Skin of body (tissue), 2 donors: ENCODE results near the gene CHP1. TPM values are rescaled to one million over a fixed set of nuclear protein-coding genes. Genes with fewer than 3 reads are reported as not detected.
"Not testable (repeated sequence)": the region's sequence is repeated elsewhere in the genome, so short reads cannot be mapped to it uniquely, and the experiment has no call there.

Experiments used
- DNase-seq: peaks from one replicate; lab custom pipeline; 2025; lab: John Stamatoyannopoulos, UW
- total RNA-seq: library from RNA; depleted of rRNA; stranded (reverse); fragments of >200 nt; gene quantifications from one replicate; pipeline ENCODE4 v1.2.3, GENCODE V29; 2014

Gene CHP1
- total RNA-seq, 1 donor from 2014 or later = 49.4 TPM

DNA sequence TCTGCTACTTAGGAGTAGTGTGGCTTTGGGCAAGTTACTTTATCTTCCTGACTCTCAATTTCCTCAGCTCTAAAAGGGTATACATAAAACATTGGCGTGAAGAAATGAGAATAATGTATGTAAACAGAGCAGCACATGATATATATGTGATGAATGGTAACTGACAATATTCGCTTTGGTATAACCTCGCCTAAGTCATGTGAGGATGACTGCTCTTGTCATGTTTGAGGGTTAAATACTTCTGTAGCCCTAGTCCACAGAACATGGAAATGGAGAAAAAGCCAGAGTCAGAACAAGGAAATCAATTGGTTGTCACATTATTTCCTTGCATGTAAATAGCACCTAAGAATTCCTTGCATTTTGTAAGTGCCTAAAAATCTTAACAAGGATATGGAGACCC, 25.0 kb downstream of the CHP1 start:
- DNase-seq = no peak

GRCh38 chr15:41256577-41257038, 25.5 kb downstream of the CHP1 start:
- no peak for DNase-seq

GRCh38 chr15:41258750-41259471, 27.8 kb downstream of the CHP1 start:
- DNase-seq = no peak

GRCh38 chr15:41259546-41260189, 28.6 kb downstream of the CHP1 start:
- DNase-seq = no peak

- not testable (repeated sequence) for DNase-seq
These were observed 29.9 kb downstream of the CHP1 start for GRCh38 chr15:41260924-41261323.

DNA sequence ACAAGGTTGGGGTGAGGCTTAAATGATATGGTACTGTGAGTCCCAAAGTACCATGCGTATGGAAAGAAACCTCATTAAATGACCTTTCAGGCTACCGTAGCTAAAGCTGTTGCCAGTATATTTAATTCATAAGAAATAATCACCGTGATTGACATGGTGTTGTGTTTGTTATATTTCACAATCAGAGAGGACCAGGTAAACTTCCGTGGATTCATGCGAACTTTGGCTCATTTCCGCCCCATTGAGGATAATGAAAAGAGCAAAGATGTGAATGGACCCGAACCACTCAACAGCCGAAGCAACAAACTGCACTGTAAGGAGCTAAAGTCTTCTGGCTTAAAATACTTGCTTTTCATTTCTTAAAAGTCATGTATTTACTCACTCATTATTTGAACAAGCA, 31.5 kb downstream of the CHP1 start:
- no peak for DNase-seq

- no peak for DNase-seq
These were observed 32.9 kb downstream of the CHP1 start for GRCh38 chr15:41263891-41264351.

- DNase-seq = no peak
These were observed 38.8 kb downstream of the CHP1 start for GRCh38 chr15:41269887-41270286.

- DNase-seq = no peak
These were observed 45.8 kb downstream of the CHP1 start for GRCh38 chr15:41276831-41277230.

- DNase-seq = no peak
These were observed 47.3 kb downstream of the CHP1 start for GRCh38 chr15:41278319-41278718.

DNA sequence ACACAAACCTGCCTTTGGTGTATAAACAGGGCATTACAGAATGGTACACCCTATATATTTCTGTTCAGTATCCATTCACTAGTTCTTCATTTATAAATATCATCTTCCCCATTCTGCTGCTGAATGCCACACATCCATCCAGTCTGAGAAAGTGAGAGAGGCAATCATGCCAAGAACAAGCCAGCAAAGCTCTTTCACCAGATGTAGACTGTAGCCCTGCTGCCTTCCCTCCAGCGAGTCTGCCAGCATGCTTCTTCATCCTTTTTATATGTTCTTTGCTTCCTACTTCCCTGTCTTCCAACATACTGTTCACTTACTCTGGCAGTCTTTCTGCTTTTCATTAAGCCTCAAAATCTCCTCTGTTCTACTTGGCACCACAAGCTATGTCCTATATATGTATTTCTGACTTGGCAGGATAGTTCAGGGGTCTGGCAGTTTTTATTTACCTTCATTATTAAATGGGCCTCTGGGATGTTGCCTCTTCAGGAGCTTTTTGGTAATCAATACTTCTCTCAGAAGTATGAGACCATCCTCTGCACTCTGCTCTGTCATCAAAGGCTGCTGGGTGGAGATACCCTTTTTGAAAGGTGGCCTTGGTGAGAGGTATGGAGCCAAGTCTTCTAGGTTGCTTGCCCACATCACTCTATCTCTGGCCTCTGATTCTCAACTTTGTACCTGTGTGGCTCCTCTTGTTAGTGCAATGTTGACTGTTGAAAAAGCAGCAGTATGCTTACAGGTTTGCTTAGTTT, 48.6 kb downstream of the CHP1 start:
- no peak for DNase-seq

GRCh38 chr15:41281236-41281635, 50.2 kb downstream of the CHP1 start:
- no peak for DNase-seq

DNA sequence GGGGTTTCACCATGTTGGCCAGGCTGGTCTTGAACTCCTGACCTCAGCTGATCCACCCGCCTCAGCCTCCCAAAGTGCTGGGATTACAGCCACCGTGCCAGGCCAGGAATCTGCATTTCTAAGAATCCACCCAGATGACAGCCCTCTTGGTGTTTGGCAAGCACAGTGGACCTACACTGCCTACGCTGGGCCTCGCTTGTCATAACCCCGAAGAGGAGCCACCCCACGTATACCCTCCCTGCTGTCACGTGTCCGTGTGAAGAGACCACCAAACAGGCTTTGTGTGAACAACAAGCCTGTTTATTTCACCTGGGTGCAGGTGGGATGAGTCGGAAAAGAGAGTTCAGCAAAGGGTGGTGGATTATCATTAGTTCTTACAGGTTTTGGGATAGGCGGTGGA, 51.4 kb downstream of the CHP1 start:
- DNase-seq = not testable (repeated sequence)

DNA sequence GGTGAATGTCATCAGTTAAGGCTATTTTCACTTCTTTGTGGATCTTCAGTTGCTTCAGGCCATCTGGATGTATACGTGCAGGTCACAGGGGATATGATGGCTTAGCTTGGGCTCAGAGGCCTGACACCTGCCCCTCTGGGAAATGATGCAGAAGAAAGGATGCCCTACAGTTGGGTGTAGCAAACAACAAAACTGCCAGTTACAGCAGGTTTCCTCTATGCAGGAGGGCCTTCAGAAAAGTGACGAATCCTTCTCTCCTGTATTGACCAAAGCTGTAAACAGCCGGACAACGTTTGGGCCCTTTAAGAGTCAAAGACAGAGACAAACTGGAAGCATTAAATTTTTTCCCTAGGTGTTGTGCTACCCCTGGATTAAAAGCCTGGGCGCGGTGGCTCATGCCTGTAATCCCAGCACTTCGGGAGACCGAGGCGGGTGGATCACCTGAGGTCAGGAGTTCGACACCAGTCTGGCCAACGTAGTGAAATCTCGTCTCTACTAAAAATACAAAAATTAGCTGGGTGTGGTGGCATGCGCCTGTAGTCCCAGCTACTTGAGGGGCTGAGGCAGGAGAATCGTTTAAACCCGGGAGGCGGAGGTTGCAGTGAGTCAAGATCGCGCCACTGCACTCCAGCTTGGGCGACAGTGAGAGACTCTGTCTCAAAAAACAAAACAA, 52.0 kb downstream of the CHP1 start:
- DNase-seq = not testable (repeated sequence)

DNA sequence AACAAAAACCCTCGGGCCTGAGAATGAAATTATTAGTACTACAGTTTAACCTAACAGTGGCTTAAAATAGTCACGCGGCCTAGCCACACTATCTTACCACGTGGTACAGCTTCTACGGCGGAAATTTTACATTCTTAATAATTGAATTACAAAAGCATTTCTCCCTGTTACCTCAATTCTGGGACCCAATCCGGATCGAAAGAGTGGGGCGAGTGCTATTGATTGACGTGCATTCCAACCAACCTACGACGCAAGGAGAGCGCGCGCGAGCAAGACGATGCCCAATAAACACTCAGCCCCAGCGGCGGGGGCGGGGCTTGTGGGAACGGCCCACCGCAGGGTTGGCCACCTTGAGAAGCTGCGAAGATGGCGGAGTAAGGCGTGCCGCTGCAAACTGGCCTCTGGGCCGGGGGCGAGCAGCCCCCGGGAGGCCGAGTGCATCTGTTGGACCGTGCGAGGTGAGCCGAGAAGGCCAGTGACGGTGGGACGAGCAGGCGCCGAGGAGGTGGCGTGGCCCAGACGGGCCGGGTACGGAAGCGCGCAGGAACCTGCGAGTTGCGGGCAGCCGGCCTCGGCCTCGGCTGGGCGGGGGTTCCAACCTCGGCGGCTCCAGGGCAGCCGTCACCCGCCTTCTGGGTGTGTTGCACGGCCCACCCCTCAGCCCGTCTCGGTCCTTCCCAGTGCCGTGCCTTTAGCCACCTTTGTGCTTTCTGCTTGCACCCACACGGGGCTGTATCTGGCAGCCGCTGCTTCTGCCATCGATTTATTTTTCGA, 52.8 kb downstream of the CHP1 start:
- peak; percentile 99 for DNase-seq

DNA sequence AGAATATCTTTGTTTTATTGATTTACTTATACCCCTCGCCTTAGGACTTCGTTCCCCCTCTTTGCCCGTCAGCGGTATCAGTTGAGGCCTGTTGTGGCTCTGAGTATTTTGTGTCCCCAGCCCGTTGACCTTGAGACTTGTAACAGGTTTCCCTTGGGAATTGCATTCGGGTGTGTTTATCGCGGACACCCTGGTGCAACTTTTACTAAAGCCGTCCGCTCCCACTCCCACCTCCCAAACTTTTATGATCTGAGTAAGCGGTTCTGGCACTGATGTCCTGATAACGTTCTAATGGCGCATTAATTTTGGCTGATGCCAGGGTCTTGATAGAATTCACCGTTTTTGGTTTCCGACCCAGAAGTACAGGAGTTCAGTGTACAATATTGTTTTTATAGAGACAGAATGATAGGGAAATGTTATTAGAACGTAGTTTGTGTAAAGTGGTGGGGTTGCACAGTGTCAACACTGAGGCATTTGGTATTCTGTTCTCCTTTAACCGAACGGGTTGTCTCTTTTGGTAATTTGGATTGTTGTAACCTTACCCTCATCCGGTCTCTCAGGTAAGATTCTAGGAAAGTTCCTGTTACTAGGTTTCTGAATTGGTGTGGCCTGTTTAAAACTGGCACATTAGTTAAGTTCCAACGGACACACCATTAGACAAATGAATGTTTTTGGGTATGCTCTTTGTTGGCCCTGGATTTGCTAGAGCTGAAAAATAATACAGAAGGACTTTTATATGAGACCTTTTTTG, 53.5 kb downstream of the CHP1 start:
- no peak for DNase-seq

DNA sequence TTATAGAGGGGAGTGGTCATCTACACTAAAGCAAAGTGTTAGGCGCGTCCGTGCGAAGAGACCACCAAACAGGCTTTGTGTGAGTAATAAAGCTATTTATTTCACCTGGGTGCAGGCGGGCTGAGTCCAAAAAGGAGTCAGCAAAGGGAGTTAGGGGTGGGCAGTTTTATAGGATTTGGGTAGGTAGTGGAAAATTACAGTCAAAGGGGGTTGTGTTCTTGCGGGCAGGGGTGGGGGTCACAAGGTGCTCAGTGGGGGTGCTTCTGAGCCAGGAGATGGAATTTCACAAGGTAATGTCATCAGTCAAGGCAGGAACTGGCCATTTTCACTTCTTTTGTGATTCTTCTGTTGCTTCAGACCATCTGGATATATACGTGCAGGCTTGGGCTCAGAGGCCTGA, 54.2 kb downstream of the CHP1 start:
- no peak for DNase-seq

DNA sequence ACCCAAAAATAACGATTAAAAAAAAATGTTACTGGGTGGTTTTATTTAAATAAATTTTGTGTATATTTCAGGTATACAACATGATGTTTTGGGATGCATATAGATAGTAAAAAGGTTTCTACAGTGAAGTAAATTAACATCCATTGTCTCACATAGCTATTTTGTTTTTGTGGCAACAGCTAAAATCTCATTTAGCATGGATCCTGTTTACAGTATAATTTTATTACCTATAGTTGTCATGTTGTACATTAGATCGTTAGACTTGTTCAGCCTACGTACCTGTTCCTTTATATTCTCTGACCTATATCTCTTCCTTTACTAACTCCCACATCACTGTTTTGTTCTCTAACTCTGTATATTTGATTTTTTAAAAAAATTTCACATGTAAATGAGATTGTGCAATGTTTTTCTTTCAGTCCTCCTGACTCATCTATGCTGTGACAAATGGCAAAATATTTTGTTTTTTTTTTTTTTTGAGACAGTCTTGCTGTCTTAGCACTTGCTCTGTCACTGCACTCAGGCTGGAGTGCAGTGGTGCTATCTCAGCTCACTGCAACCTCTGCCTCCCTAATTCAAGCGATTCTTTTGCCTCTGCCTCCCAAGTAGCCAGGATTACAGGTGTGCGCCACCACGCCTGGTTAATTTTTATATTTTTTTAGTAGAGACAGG, 55.7 kb downstream of the CHP1 start:
- DNase-seq = no peak

GRCh38 chr15:41288464-41288863, 57.4 kb downstream of the CHP1 start:
- no peak for DNase-seq

DNA sequence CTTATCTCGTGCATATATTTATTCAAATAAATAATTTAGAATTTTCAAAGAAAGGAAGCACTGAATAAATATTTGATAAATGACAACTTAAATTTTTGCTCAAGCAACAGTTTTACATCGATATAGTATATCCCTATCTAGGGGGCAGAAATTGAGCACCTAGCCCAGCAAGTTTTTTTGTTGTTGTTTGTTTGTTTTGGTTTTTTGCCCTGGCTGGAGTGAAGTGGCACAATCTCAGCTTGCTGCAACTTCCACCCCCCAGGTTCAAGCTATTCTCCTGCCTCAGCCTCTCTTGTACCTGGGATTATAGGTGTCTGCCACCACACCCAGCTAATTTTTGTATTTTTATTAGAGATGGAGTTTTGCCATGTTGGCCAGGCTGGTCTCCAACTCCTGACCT, 58.9 kb downstream of the CHP1 start:
- DNase-seq = no peak
